Activated CD8-positive, alpha-beta memory T cell treated with anti-CD3 and anti-CD28 coated beads for 1 hour (primary cell): ENCODE data around the gene ALDH8A1.
"Not testable (repeated sequence)": the region's sequence is repeated elsewhere in the genome, so short reads cannot be mapped to it uniquely, and the experiment has no call there.

Source experiments
- DNase-seq, 2 donors: peaks; one replicate each; pipeline ENCODE4 v3.0.0-alpha.2; 2020; ENCODE audit warnings: low read depth in 1 of 2; ENCODE audit errors: extremely low read depth in 1 of 2

Gene ALDH8A1

GRCh38 chr6:134911547-134911946 is 38.4 kb downstream of the ALDH8A1 start:
- no peak for DNase-seq

- no peak for DNase-seq
These were observed 39.3 kb downstream of the ALDH8A1 start for GRCh38 chr6:134910593-134910935.

- no peak for DNase-seq
These were observed 40.0 kb downstream of the ALDH8A1 start for GRCh38 chr6:134909701-134910592.

- no peak for DNase-seq
These were observed 40.9 kb downstream of the ALDH8A1 start for GRCh38 chr6:134908906-134909516.

- not testable (repeated sequence) for DNase-seq
These were observed 45.2 kb downstream of the ALDH8A1 start for GRCh38 chr6:134904731-134905130.

GRCh38 chr6:134903448-134903847 is 46.5 kb downstream of the ALDH8A1 start:
- DNase-seq, result no peak

GRCh38 chr6:134902936-134903335 is 47.0 kb downstream of the ALDH8A1 start:
- DNase-seq, result no peak

GRCh38 chr6:134902074-134902861 is 47.6 kb downstream of the ALDH8A1 start:
- DNase-seq, result no peak

GRCh38 chr6:134898575-134898974 is 51.3 kb downstream of the ALDH8A1 start:
- no peak for DNase-seq

- not testable (repeated sequence) for DNase-seq
These were observed 51.7 kb downstream of the ALDH8A1 start for GRCh38 chr6:134898166-134898565.

GRCh38 chr6:134896910-134897309 is 53.0 kb downstream of the ALDH8A1 start:
- no peak for DNase-seq

- no peak for DNase-seq
These were observed 55.1 kb downstream of the ALDH8A1 start for GRCh38 chr6:134894800-134895199.

GRCh38 chr6:134892362-134892761 is 57.5 kb downstream of the ALDH8A1 start:
- no peak for DNase-seq

- DNase-seq, result no peak
These were observed 58.3 kb downstream of the ALDH8A1 start for GRCh38 chr6:134891633-134892032.

GRCh38 chr6:134888316-134888715 is 61.6 kb downstream of the ALDH8A1 start:
- no peak for DNase-seq

- no peak for DNase-seq
These were observed 65.1 kb downstream of the ALDH8A1 start for GRCh38 chr6:134884752-134885151.

- no peak for DNase-seq
These were observed 66.6 kb downstream of the ALDH8A1 start for GRCh38 chr6:134883314-134883713.

GRCh38 chr6:134882426-134883038 is 67.4 kb downstream of the ALDH8A1 start:
- DNase-seq, result peak in 1 of 2 donors; percentile 7

- no peak for DNase-seq
These were observed 69.3 kb downstream of the ALDH8A1 start for GRCh38 chr6:134880487-134881190.

GRCh38 chr6:134878136-134878535 is 71.8 kb downstream of the ALDH8A1 start:
- DNase-seq, result no peak
